Neural crest cell (in vitro differentiated cells): ENCODE results near the gene SLC16A14. TPM values are rescaled to one million over a fixed set of nuclear protein-coding genes. Genes with fewer than 3 reads are reported as not detected.

Experiments
- DNase-seq: peaks from one replicate; pipeline ENCODE4 v3.0.0; 2021; ENCODE audit warnings: low read depth, mixed read lengths, low spot score
- H3K27ac Mint-ChIP-seq: one replicate; pipeline ENCODE4 v1.8.0; 2021; ENCODE audit warnings: mild to moderate bottlenecking, mixed read lengths; ENCODE audit not compliant: unreplicated experiment
- H3K27me3 Mint-ChIP-seq: 2 replicates; pipeline ENCODE4 v1.8.0; 2021; ENCODE audit warnings: low read depth, mild to moderate bottlenecking, mixed read lengths
- H3K36me3 Mint-ChIP-seq: 2 replicates; pipeline ENCODE4 v1.8.0; 2021; ENCODE audit warnings: low read depth, mild to moderate bottlenecking, mixed read lengths
- H3K4me1 Mint-ChIP-seq: 2 replicates; pipeline ENCODE4 v1.8.0; 2021; ENCODE audit warnings: mixed read lengths
- H3K4me3 Mint-ChIP-seq: one replicate; pipeline ENCODE4 v1.8.0; 2021; ENCODE audit warnings: mild to moderate bottlenecking, mixed read lengths
- H3K9me3 Mint-ChIP-seq: 2 replicates; pipeline ENCODE4 v1.8.0; 2021; ENCODE audit warnings: mixed read lengths
- CTCF ChIP-seq: fragments of 200-600 bp; sonication (generic); conservative IDR thresholded peaks from 2 replicates; pipeline ENCODE4 v1.5.0; 2021; ENCODE audit warnings: antibody characterized with exemption, mild to moderate bottlenecking
- total RNA-seq: library from RNA; stranded (reverse); gene quantifications from 2 replicates; pipeline ENCODE4 v1.2.1, GENCODE V29; 2021

Gene SLC16A14
- total RNA-seq, 1 donor from 2014 or later: 13.0 TPM

- Mint-ChIP-seq H3K9me3 (no peaks in the 10 kb centered on the region), H3K36me3 (no peaks in the 10 kb centered on the region), H3K27ac (no peak overlapping the region), H3K4me3 (no peak overlapping the region), H3K27me3 (peaks cover 5% of the 10 kb centered on the region), H3K4me1 (no peaks in the 10 kb centered on the region)
- TF ChIP-seq CTCF: no peak
- no peak for DNase-seq
These were observed 16.5 kb upstream of the SLC16A14 start for GRCh38 chr2:230085201-230085600.

- TF ChIP-seq CTCF: no peak
- H3K27me3 Mint-ChIP-seq: no peaks in the 10 kb centered on the region
- H3K9me3 Mint-ChIP-seq: peaks cover 2% of the 10 kb centered on the region
- no peak overlapping the region for H3K27ac Mint-ChIP-seq
- H3K4me1 Mint-ChIP-seq: no peaks in the 10 kb centered on the region
- no peak overlapping the region for H3K4me3 Mint-ChIP-seq
- no peaks in the 10 kb centered on the region for H3K36me3 Mint-ChIP-seq
- DNase-seq: no peak
These were observed 9.3 kb upstream of the SLC16A14 start for GRCh38 chr2:230077851-230078547.

- DNase-seq: no peak
- no peaks in the 10 kb centered on the region for H3K27me3 Mint-ChIP-seq
- TF ChIP-seq CTCF: no peak
- no peaks in the 10 kb centered on the region for H3K4me1 Mint-ChIP-seq
- no peak overlapping the region for H3K4me3 Mint-ChIP-seq
- H3K36me3 Mint-ChIP-seq: no peaks in the 10 kb centered on the region
- H3K27ac Mint-ChIP-seq: no peak overlapping the region
- H3K9me3 Mint-ChIP-seq: peaks cover 2% of the 10 kb centered on the region
These were observed 8.1 kb upstream of the SLC16A14 start for GRCh38 chr2:230076819-230077218.

GRCh38 chr2:230075988-230076631, 7.4 kb upstream of the SLC16A14 start:
- Mint-ChIP-seq H3K27me3 (no peaks in the 10 kb centered on the region), H3K4me1 (no peaks in the 10 kb centered on the region), H3K4me3 (no peak overlapping the region), H3K9me3 (peaks cover 2% of the 10 kb centered on the region), H3K27ac (no peak overlapping the region), H3K36me3 (no peaks in the 10 kb centered on the region)
- no peak for TF ChIP-seq CTCF
- no peak for DNase-seq

- H3K27me3 Mint-ChIP-seq: peaks cover 22% of the 10 kb centered on the region
- H3K9me3 Mint-ChIP-seq: peaks cover 2% of the 10 kb centered on the region
- DNase-seq: no peak
- TF ChIP-seq CTCF: no peak
- H3K4me3 Mint-ChIP-seq: no peak overlapping the region
- H3K27ac Mint-ChIP-seq: no peak overlapping the region
- H3K36me3 Mint-ChIP-seq: no peaks in the 10 kb centered on the region
- peaks cover 14% of the 10 kb centered on the region for H3K4me1 Mint-ChIP-seq
These were observed 2.7 kb upstream of the SLC16A14 start for GRCh38 chr2:230071421-230071820.
